ENCODE results near the gene IDH2. TPM values are rescaled to one million over a fixed set of nuclear protein-coding genes. Genes with fewer than 3 reads are reported as not detected.

The IDH2 gene
- total and polyA plus RNA-seq, 2 of the 13 experiments (the other 11 are each of a cell fraction or from before 2014, with no cell fraction given), result 121 to 145 TPM

DNA sequence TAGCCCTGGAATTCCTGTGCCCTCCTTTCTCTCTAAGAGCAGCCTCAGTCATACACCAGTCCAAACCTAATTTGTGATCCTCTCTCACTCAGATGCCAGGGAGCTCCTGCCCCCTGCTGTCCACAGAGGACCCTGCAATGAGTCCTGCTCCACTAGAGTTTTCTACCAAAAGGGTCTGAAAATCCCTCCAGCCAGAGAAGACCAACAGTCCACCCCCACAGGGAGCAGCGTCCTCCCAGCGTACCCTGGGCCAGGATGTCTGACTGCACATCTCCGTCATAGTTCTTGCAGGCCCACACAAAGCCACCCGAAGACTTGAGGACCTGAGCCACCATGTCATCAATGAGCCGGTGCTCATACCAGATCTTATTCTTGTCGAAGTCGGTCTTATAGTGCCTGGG lies 15.4 kb downstream of the IDH2 start (continued):
- TF ChIP-seq ZNF136 (CRISPR knock-in tag; IDR thresholded peaks at IDR 0.05; ENCODE audit: low read depth), result no peak
- no peak for TF ChIP-seq ZNF7 (CRISPR knock-in tag; IDR thresholded peaks at IDR 0.05)
- TF ChIP-seq CBFB (CRISPR knock-in tag; IDR thresholded peaks at IDR 0.05), result no peak
- TF ChIP-seq ZNF670 (CRISPR knock-in tag; IDR thresholded peaks at IDR 0.05; ENCODE audit: borderline replicate concordance), result no peak
- no peak for TF ChIP-seq SP2 (CRISPR knock-in tag; IDR thresholded peaks at IDR 0.05)
- TF ChIP-seq, protein P1, sequence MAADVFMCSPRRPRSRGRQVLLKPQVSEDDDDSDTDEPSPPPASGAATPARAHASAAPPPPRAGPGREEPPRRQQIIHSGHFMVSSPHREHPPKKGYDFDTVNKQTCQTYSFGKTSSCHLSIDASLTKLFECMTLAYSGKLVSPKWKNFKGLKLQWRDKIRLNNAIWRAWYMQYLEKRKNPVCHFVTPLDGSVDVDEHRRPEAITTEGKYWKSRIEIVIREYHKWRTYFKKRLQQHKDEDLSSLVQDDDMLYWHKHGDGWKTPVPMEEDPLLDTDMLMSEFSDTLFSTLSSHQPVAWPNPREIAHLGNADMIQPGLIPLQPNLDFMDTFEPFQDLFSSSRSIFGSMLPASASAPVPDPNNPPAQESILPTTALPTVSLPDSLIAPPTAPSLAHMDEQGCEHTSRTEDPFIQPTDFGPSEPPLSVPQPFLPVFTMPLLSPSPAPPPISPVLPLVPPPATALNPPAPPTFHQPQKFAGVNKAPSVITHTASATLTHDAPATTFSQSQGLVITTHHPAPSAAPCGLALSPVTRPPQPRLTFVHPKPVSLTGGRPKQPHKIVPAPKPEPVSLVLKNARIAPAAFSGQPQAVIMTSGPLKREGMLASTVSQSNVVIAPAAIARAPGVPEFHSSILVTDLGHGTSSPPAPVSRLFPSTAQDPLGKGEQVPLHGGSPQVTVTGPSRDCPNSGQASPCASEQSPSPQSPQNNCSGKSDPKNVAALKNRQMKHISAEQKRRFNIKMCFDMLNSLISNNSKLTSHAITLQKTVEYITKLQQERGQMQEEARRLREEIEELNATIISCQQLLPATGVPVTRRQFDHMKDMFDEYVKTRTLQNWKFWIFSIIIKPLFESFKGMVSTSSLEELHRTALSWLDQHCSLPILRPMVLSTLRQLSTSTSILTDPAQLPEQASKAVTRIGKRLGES (CRISPR knock-in tag; IDR thresholded peaks at IDR 0.05; ENCODE audit: borderline replicate concordance), result no peak
- peak; percentile 71 for TF ChIP-seq SMC3 (IDR thresholded peaks at IDR 0.05; ENCODE audit: low read length)
- no peak for TF ChIP-seq ZSCAN31 (CRISPR knock-in tag; IDR thresholded peaks at IDR 0.05; ENCODE audit: low read depth)
- no peak for TF ChIP-seq PCBP1 (IDR thresholded peaks at IDR 0.05; ENCODE audit: borderline replicate concordance, low read depth, low read length)
- no peak for TF ChIP-seq MTA3 (CRISPR knock-in tag; IDR thresholded peaks at IDR 0.05)
- peak; percentile 81 for TF ChIP-seq CTCF (CRISPR knock-in tag; IDR thresholded peaks at IDR 0.05)
- TF ChIP-seq FOXC1 (CRISPR knock-in tag; IDR thresholded peaks at IDR 0.05; ENCODE audit: borderline replicate concordance), result no peak
- TF ChIP-seq SMAD1 (CRISPR knock-in tag; IDR thresholded peaks at IDR 0.05; ENCODE audit: borderline replicate concordance, low read depth), result no peak
- TF ChIP-seq NFATC3 (CRISPR knock-in tag; IDR thresholded peaks at IDR 0.05), result no peak
- TF ChIP-seq ZNF253 (CRISPR knock-in tag; IDR thresholded peaks at IDR 0.05; ENCODE audit: borderline replicate concordance), result no peak
